ENCODE measurements around the gene MYO1H.
A peak's percentile ranks its signal among the peaks of the same experiment; 100 is the strongest.
"Not testable (repeated sequence)": the region's sequence is repeated elsewhere in the genome, so short reads cannot be mapped to it uniquely, and the experiment has no call there.

MYO1H gene

GRCh38 chr12:109345428-109345827 is 2.3 kb upstream of the MYO1H start:
- DNase-seq (ENCODE audit: low spot score): no peak

GRCh38 chr12:109346920-109347319 is 780 bp upstream of the MYO1H start:
- DNase-seq (ENCODE audit: low spot score): no peak

- no peak for DNase-seq (ENCODE audit: low spot score)
Observed at GRCh38 chr12:109352184-109352583, 4.5 kb downstream of the MYO1H start.

- DNase-seq (ENCODE audit: low spot score): no peak
Observed at GRCh38 chr12:109356577-109356976, 8.9 kb downstream of the MYO1H start.

GRCh38 chr12:109357032-109357431 is 9.3 kb downstream of the MYO1H start:
- DNase-seq (ENCODE audit: low spot score): no peak

- no peak for DNase-seq (ENCODE audit: low spot score)
Observed at GRCh38 chr12:109358154-109358869, 10.6 kb downstream of the MYO1H start.

GRCh38 chr12:109359131-109359690 is 11.5 kb downstream of the MYO1H start:
- DNase-seq (ENCODE audit: low spot score): no peak

GRCh38 chr12:109369831-109370230 is 22.1 kb downstream of the MYO1H start:
- DNase-seq (ENCODE audit: low spot score): no peak

- DNase-seq (ENCODE audit: low spot score): no peak
Observed at GRCh38 chr12:109377139-109377685, 29.5 kb downstream of the MYO1H start.

GRCh38 chr12:109378569-109378968 is 30.9 kb downstream of the MYO1H start:
- DNase-seq (ENCODE audit: low spot score): no peak

- no peak for DNase-seq (ENCODE audit: low spot score)
Observed at GRCh38 chr12:109382031-109382430, 34.3 kb downstream of the MYO1H start.

GRCh38 chr12:109383240-109383639 is 35.5 kb downstream of the MYO1H start:
- DNase-seq (ENCODE audit: low spot score): no peak

- peak; percentile 54 for DNase-seq (ENCODE audit: low spot score)
Observed at GRCh38 chr12:109385339-109386058, 37.8 kb downstream of the MYO1H start.

- DNase-seq (ENCODE audit: low spot score): no peak
Observed at GRCh38 chr12:109386059-109386433, 38.3 kb downstream of the MYO1H start.

- DNase-seq (ENCODE audit: low spot score): peak; percentile 51
Observed at GRCh38 chr12:109387425-109388166, 39.9 kb downstream of the MYO1H start.

GRCh38 chr12:109388167-109388563 is 40.5 kb downstream of the MYO1H start:
- no peak for DNase-seq (ENCODE audit: low spot score)

- DNase-seq (ENCODE audit: low spot score): peak; percentile 51
Observed at GRCh38 chr12:109389146-109389545, 41.4 kb downstream of the MYO1H start.

GRCh38 chr12:109393437-109394345 is 46.0 kb downstream of the MYO1H start:
- peak; percentile 60 for DNase-seq (ENCODE audit: low spot score)

- DNase-seq (ENCODE audit: low spot score): no peak
Observed at GRCh38 chr12:109394891-109395290, 47.2 kb downstream of the MYO1H start.

- DNase-seq (ENCODE audit: low spot score): not testable (repeated sequence)
Observed at GRCh38 chr12:109404841-109405240, 57.1 kb downstream of the MYO1H start.

- DNase-seq (ENCODE audit: low spot score): not testable (repeated sequence)
Observed at GRCh38 chr12:109406147-109406546, 58.4 kb downstream of the MYO1H start.

All from SK-N-DZ (cell line).